ENCODE measurements around the gene MYEOV. TPM values are rescaled to one million over a fixed set of nuclear protein-coding genes. Genes with fewer than 3 reads are reported as not detected.

MYEOV gene
- total RNA-seq, 1 donor from 2014 or later = not detected

GRCh38 chr11:69280451-69280850, 13.5 kb upstream of the MYEOV start:
- Mint-ChIP-seq H3K4me3 (ENCODE audit: unreplicated experiment) (no peak overlapping the region), H3K27me3 (ENCODE audit: unreplicated experiment) (no peaks in the 10 kb centered on the region), H3K36me3 (ENCODE audit: unreplicated experiment) (no peaks in the 10 kb centered on the region), H3K27ac (ENCODE audit: unreplicated experiment) (no peak overlapping the region), H3K9me3 (ENCODE audit: unreplicated experiment) (peaks cover 2% of the 10 kb centered on the region), H3K4me1 (ENCODE audit: low read depth, unreplicated experiment) (peaks cover 5% of the 10 kb centered on the region)
- no peak for DNase-seq
- TF ChIP-seq, protein P1, sequence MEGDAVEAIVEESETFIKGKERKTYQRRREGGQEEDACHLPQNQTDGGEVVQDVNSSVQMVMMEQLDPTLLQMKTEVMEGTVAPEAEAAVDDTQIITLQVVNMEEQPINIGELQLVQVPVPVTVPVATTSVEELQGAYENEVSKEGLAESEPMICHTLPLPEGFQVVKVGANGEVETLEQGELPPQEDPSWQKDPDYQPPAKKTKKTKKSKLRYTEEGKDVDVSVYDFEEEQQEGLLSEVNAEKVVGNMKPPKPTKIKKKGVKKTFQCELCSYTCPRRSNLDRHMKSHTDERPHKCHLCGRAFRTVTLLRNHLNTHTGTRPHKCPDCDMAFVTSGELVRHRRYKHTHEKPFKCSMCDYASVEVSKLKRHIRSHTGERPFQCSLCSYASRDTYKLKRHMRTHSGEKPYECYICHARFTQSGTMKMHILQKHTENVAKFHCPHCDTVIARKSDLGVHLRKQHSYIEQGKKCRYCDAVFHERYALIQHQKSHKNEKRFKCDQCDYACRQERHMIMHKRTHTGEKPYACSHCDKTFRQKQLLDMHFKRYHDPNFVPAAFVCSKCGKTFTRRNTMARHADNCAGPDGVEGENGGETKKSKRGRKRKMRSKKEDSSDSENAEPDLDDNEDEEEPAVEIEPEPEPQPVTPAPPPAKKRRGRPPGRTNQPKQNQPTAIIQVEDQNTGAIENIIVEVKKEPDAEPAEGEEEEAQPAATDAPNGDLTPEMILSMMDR (IDR thresholded peaks at IDR 0.05; ENCODE audit: partially characterized antibody, unreplicated experiment) = no peak

GRCh38 chr11:69280994-69281393, 13.0 kb upstream of the MYEOV start:
- Mint-ChIP-seq H3K27me3 (ENCODE audit: unreplicated experiment) (no peaks in the 10 kb centered on the region), H3K9me3 (ENCODE audit: unreplicated experiment) (peaks cover 2% of the 10 kb centered on the region), H3K27ac (ENCODE audit: unreplicated experiment) (no peak overlapping the region), H3K36me3 (ENCODE audit: unreplicated experiment) (no peaks in the 10 kb centered on the region), H3K4me1 (ENCODE audit: low read depth, unreplicated experiment) (peaks cover 5% of the 10 kb centered on the region), H3K4me3 (ENCODE audit: unreplicated experiment) (no peak overlapping the region)
- TF ChIP-seq, protein P1 (IDR thresholded peaks at IDR 0.05; ENCODE audit: partially characterized antibody, unreplicated experiment) = no peak
- DNase-seq = no peak

GRCh38 chr11:69283446-69283845, 10.5 kb upstream of the MYEOV start:
- TF ChIP-seq, protein P1 (IDR thresholded peaks at IDR 0.05; ENCODE audit: partially characterized antibody, unreplicated experiment) = no peak
- Mint-ChIP-seq H3K9me3 (ENCODE audit: unreplicated experiment) (no peaks in the 10 kb centered on the region), H3K27me3 (ENCODE audit: unreplicated experiment) (no peaks in the 10 kb centered on the region), H3K4me1 (ENCODE audit: low read depth, unreplicated experiment) (no peaks in the 10 kb centered on the region), H3K4me3 (ENCODE audit: unreplicated experiment) (no peak overlapping the region), H3K27ac (ENCODE audit: unreplicated experiment) (no peak overlapping the region), H3K36me3 (ENCODE audit: unreplicated experiment) (no peaks in the 10 kb centered on the region)
- no peak for DNase-seq

DNA sequence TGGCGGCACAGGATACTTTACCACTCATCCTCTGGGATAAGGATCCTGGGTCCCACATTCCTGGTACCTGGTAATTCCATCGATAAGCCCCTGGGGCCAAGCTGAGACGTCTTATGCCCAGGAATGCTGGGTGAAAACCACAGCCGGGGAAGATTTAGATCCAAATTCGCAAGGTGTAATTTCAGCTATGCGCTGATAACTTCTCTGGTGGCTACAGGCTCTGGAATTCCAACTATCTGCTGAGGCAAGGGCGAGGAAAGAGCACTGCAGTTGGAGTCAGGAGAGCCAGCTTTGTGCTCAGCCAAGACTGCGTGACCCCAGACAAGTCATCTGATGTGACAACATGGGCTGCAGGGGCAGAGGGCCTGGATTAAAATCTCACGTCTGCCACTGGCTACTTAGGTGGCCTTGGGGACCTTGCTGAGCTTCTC, 9.9 kb upstream of the MYEOV start:
- Mint-ChIP-seq H3K36me3 (ENCODE audit: unreplicated experiment) (no peaks in the 10 kb centered on the region), H3K27me3 (ENCODE audit: unreplicated experiment) (peaks cover 2% of the 10 kb centered on the region), H3K27ac (ENCODE audit: unreplicated experiment) (no peak overlapping the region)

GRCh38 chr11:69285091-69285490, 8.9 kb upstream of the MYEOV start:
- H3K27ac Mint-ChIP-seq (ENCODE audit: unreplicated experiment) = no peak overlapping the region
- H3K36me3 Mint-ChIP-seq (ENCODE audit: unreplicated experiment) = no peaks in the 10 kb centered on the region
- peaks cover 4% of the 10 kb centered on the region for H3K27me3 Mint-ChIP-seq (ENCODE audit: unreplicated experiment)
- TF ChIP-seq, protein P1 (IDR thresholded peaks at IDR 0.05; ENCODE audit: partially characterized antibody, unreplicated experiment) = no peak
- H3K9me3 Mint-ChIP-seq (ENCODE audit: unreplicated experiment) = no peaks in the 10 kb centered on the region
- no peak for DNase-seq
- no peak overlapping the region for H3K4me3 Mint-ChIP-seq (ENCODE audit: unreplicated experiment)
- no peaks in the 10 kb centered on the region for H3K4me1 Mint-ChIP-seq (ENCODE audit: low read depth, unreplicated experiment)

More for the DNA sequence above, 9.9 kb upstream of the MYEOV start:
- TF ChIP-seq, protein P1 (IDR thresholded peaks at IDR 0.05; ENCODE audit: partially characterized antibody, unreplicated experiment) = no peak
- no peak for DNase-seq
- Mint-ChIP-seq H3K4me1 (ENCODE audit: low read depth, unreplicated experiment) (no peaks in the 10 kb centered on the region), H3K9me3 (ENCODE audit: unreplicated experiment) (no peaks in the 10 kb centered on the region), H3K4me3 (ENCODE audit: unreplicated experiment) (no peak overlapping the region)

Data from glutamatergic neuron (in vitro differentiated cells).